ENCODE measurements around the gene KCTD5. TPM values are rescaled to one million over a fixed set of nuclear protein-coding genes. Genes with fewer than 3 reads are reported as not detected.

Gene KCTD5
- total and polyA plus RNA-seq, 2 experiments from 2014 or later = 32.6 to 32.9 TPM

- Histone ChIP-seq H3K27me3 (no peaks in the 10 kb centered on the region), H3K4me3 (no peak overlapping the region), H3K4me1 (ENCODE audit: low read depth) (no peaks in the 10 kb centered on the region), H3K27ac (no peak overlapping the region), H3K36me3 (peaks cover 12% of the 10 kb centered on the region), H3K9me3 (ENCODE audit: low read depth) (no peaks in the 10 kb centered on the region)
- no peak for DNase-seq (ENCODE audit: low read depth in 1 of 2, low spot score in 1 of 2)
- no peak for TF ChIP-seq CTCF (IDR thresholded peaks at IDR 0.05; ENCODE audit: low read depth, low read length)
Measured at GRCh38 chr16:2702438-2702825, 20.1 kb downstream of the KCTD5 start.

GRCh38 chr16:2702871-2703745 is 20.8 kb downstream of the KCTD5 start:
- TF ChIP-seq CTCF (IDR thresholded peaks at IDR 0.05; ENCODE audit: low read depth, low read length) = no peak
- no peaks in the 10 kb centered on the region for H3K9me3 ChIP-seq (ENCODE audit: low read depth)
- H3K4me1 ChIP-seq (ENCODE audit: low read depth) = no peaks in the 10 kb centered on the region
- no peak for DNase-seq (ENCODE audit: low read depth in 1 of 2, low spot score in 1 of 2)
- H3K27ac ChIP-seq = no peak overlapping the region
- H3K36me3 ChIP-seq = peaks cover 17% of the 10 kb centered on the region
- H3K4me3 ChIP-seq = no peak overlapping the region
- H3K27me3 ChIP-seq = no peaks in the 10 kb centered on the region

- Histone ChIP-seq H3K4me3 (no peak overlapping the region), H3K36me3 (peaks cover 18% of the 10 kb centered on the region), H3K27ac (no peak overlapping the region), H3K9me3 (ENCODE audit: low read depth) (no peaks in the 10 kb centered on the region), H3K27me3 (no peaks in the 10 kb centered on the region), H3K4me1 (ENCODE audit: low read depth) (no peaks in the 10 kb centered on the region)
- no peak for DNase-seq (ENCODE audit: low read depth in 1 of 2, low spot score in 1 of 2)
- TF ChIP-seq CTCF (IDR thresholded peaks at IDR 0.05; ENCODE audit: low read depth, low read length) = no peak
Measured at GRCh38 chr16:2704166-2704982, 22.1 kb downstream of the KCTD5 start.

- Histone ChIP-seq H3K9me3 (ENCODE audit: low read depth) (no peaks in the 10 kb centered on the region), H3K4me1 (ENCODE audit: low read depth) (no peaks in the 10 kb centered on the region), H3K36me3 (peaks cover 18% of the 10 kb centered on the region), H3K27ac (no peak overlapping the region), H3K27me3 (no peaks in the 10 kb centered on the region), H3K4me3 (no peak overlapping the region)
- DNase-seq (ENCODE audit: low read depth in 1 of 2, low spot score in 1 of 2) = no peak
- no peak for TF ChIP-seq CTCF (IDR thresholded peaks at IDR 0.05; ENCODE audit: low read depth, low read length)
Measured at GRCh38 chr16:2704983-2705275, 22.6 kb downstream of the KCTD5 start.

- peaks cover 18% of the 10 kb centered on the region for H3K36me3 ChIP-seq
- no peaks in the 10 kb centered on the region for H3K9me3 ChIP-seq (ENCODE audit: low read depth)
- no peak for DNase-seq (ENCODE audit: low read depth in 1 of 2, low spot score in 1 of 2)
- H3K4me3 ChIP-seq = no peak overlapping the region
- H3K4me1 ChIP-seq (ENCODE audit: low read depth) = no peaks in the 10 kb centered on the region
- no peak for TF ChIP-seq CTCF (IDR thresholded peaks at IDR 0.05; ENCODE audit: low read depth, low read length)
- H3K27ac ChIP-seq = no peak overlapping the region
- H3K27me3 ChIP-seq = no peaks in the 10 kb centered on the region
Measured at GRCh38 chr16:2705351-2705750, 23.0 kb downstream of the KCTD5 start.
